Epithelial cell of proximal tubule (primary cell): ENCODE measurements around the gene TMEM130. TPM values are rescaled to one million over a fixed set of nuclear protein-coding genes. Genes with fewer than 3 reads are reported as not detected.
"Not testable (repeated sequence)": the region's sequence is repeated elsewhere in the genome, so short reads cannot be mapped to it uniquely, and the experiment has no call there.

ENCODE experiments used
- DNase-seq: peaks from one replicate; pipeline ENCODE4 v3.0.0-alpha.2; 2011; ENCODE audit warnings: low read depth
- H3K4me3 ChIP-seq: 2 replicates; pipeline ENCODE4 v1.5.1; 2011; ENCODE audit warnings: low read depth, mild to moderate bottlenecking, low read length
- CTCF ChIP-seq: conservative IDR thresholded peaks from 2 replicates; pipeline ENCODE4 v1.5.1; 2012; ENCODE audit warnings: low read depth, mild to moderate bottlenecking, low read length
- total RNA-seq: library from RNA; depleted of rRNA; stranded (reverse); fragments of >200 nt; gene quantifications from 2 replicates; pipeline ENCODE4 v1.2.3, GENCODE V29; 2015

Gene TMEM130
- total RNA-seq, 1 donor from 2014 or later: 2.4 TPM

- TF ChIP-seq CTCF: no peak
- H3K4me3 ChIP-seq: no peak overlapping the region
- no peak for DNase-seq
These were observed 17.0 kb downstream of the TMEM130 start for GRCh38 chr7:98852826-98853225.

- no peak for DNase-seq
- no peak for TF ChIP-seq CTCF
- no peak overlapping the region for H3K4me3 ChIP-seq
These were observed 20.9 kb downstream of the TMEM130 start for GRCh38 chr7:98848918-98849317.

- not testable (repeated sequence) for DNase-seq, H3K4me3 ChIP-seq
These were observed 27.3 kb downstream of the TMEM130 start for GRCh38 chr7:98842552-98842951.

- DNase-seq: peak; percentile 83
- no peak overlapping the region for H3K4me3 ChIP-seq
- TF ChIP-seq CTCF: peak; percentile 99
These were observed 28.4 kb downstream of the TMEM130 start for GRCh38 chr7:98841179-98841997.

- no peak for TF ChIP-seq CTCF
- no peak for DNase-seq
- H3K4me3 ChIP-seq: no peak overlapping the region
These were observed 29.1 kb downstream of the TMEM130 start for GRCh38 chr7:98840722-98841121.

- TF ChIP-seq CTCF: no peak
- no peak for DNase-seq
- H3K4me3 ChIP-seq: no peak overlapping the region
These were observed 29.7 kb downstream of the TMEM130 start for GRCh38 chr7:98840096-98840495.

- no peak for DNase-seq
- H3K4me3 ChIP-seq: no peak overlapping the region
- TF ChIP-seq CTCF: no peak
These were observed 32.2 kb downstream of the TMEM130 start for GRCh38 chr7:98837630-98837972.
